Progenitor cell of endocrine pancreas (in vitro differentiated cells): ENCODE results near the gene RAP1A. TPM values are rescaled to one million over a fixed set of nuclear protein-coding genes. Genes with fewer than 3 reads are reported as not detected.
A peak's percentile ranks its signal among the peaks of the same experiment; 100 is the strongest.

Source experiments
- DNase-seq: peaks from one replicate; pipeline ENCODE4 v3.0.0; 2021; ENCODE audit warnings: low spot score; ENCODE audit not compliant: unreplicated experiment
- H3K27ac Mint-ChIP-seq: 2 replicates; pipeline ENCODE4 v1.8.0; 2021; ENCODE audit warnings: mild to moderate bottlenecking, moderate library complexity, mixed read lengths
- H3K27me3 Mint-ChIP-seq: 2 replicates; pipeline ENCODE4 v1.8.0; 2021; ENCODE audit warnings: mixed read lengths
- H3K36me3 Mint-ChIP-seq: 2 replicates; pipeline ENCODE4 v1.8.0; 2022; ENCODE audit warnings: mixed read lengths; ENCODE audit not compliant: insufficient read depth
- H3K4me1 Mint-ChIP-seq: 2 replicates; pipeline ENCODE4 v1.8.0; 2021; ENCODE audit warnings: low read depth, mixed read lengths
- H3K4me3 Mint-ChIP-seq: 2 replicates; pipeline ENCODE4 v1.8.0; 2021; ENCODE audit warnings: low read depth, mild to moderate bottlenecking, moderate library complexity, mixed read lengths
- H3K9me3 Mint-ChIP-seq: 2 replicates; pipeline ENCODE4 v1.8.0; 2021; ENCODE audit warnings: low read depth, mixed read lengths
- CTCF ChIP-seq: fragments of 200-600 bp; sonication (generic); IDR thresholded peaks from one replicate; pipeline ENCODE4 v1.5.0; 2021; ENCODE audit warnings: antibody characterized with exemption, mild to moderate bottlenecking; ENCODE audit not compliant: unreplicated experiment
- total RNA-seq: library from RNA; stranded (reverse); gene quantifications from 2 replicates; pipeline ENCODE4 v1.2.1, GENCODE V29; 2021

Gene RAP1A
- total RNA-seq, 1 donor from 2014 or later = 36.6 TPM

- DNase-seq = no peak
- Mint-ChIP-seq H3K4me3 (no peak overlapping the region), H3K9me3 (peaks cover 9% of the 10 kb centered on the region), H3K36me3 (peaks cover 18% of the 10 kb centered on the region), H3K27me3 (no peaks in the 10 kb centered on the region), H3K4me1 (peaks cover 5% of the 10 kb centered on the region), H3K27ac (no peak overlapping the region)
- no peak for TF ChIP-seq CTCF
Observed at GRCh38 chr1:111648806-111649205, 29.2 kb downstream of the RAP1A start.

- Mint-ChIP-seq H3K4me1 (peaks cover 5% of the 10 kb centered on the region), H3K27ac (no peak overlapping the region), H3K9me3 (peaks cover 9% of the 10 kb centered on the region), H3K4me3 (no peak overlapping the region), H3K36me3 (peaks cover 18% of the 10 kb centered on the region), H3K27me3 (no peaks in the 10 kb centered on the region)
- TF ChIP-seq CTCF = no peak
- DNase-seq = no peak
Observed at GRCh38 chr1:111649227-111649626, 29.6 kb downstream of the RAP1A start.

- Mint-ChIP-seq H3K36me3 (peaks cover 18% of the 10 kb centered on the region), H3K27me3 (no peaks in the 10 kb centered on the region), H3K27ac (peak overlapping the region; percentile 90), H3K4me1 (peaks cover 5% of the 10 kb centered on the region), H3K9me3 (peaks cover 9% of the 10 kb centered on the region), H3K4me3 (no peak overlapping the region)
- DNase-seq = no peak
- no peak for TF ChIP-seq CTCF
Observed at GRCh38 chr1:111649648-111650047, 30.1 kb downstream of the RAP1A start.

- no peak for DNase-seq
- H3K9me3 Mint-ChIP-seq = no peaks in the 10 kb centered on the region
- H3K36me3 Mint-ChIP-seq = no peaks in the 10 kb centered on the region
- H3K4me3 Mint-ChIP-seq = no peak overlapping the region
- no peak for TF ChIP-seq CTCF
- H3K27me3 Mint-ChIP-seq = no peaks in the 10 kb centered on the region
- peaks cover 16% of the 10 kb centered on the region for H3K4me1 Mint-ChIP-seq
- no peak overlapping the region for H3K27ac Mint-ChIP-seq
Observed at GRCh38 chr1:111653709-111654108, 34.1 kb downstream of the RAP1A start.

GRCh38 chr1:111654839-111655238 lies 35.2 kb downstream of the RAP1A start:
- Mint-ChIP-seq H3K9me3 (no peaks in the 10 kb centered on the region), H3K27ac (no peak overlapping the region), H3K4me1 (peaks cover 16% of the 10 kb centered on the region), H3K27me3 (no peaks in the 10 kb centered on the region), H3K36me3 (no peaks in the 10 kb centered on the region), H3K4me3 (no peak overlapping the region)
- DNase-seq = no peak
- TF ChIP-seq CTCF = no peak
